ENCODE results near the gene ARHGEF1.
"Not testable (repeated sequence)": the region's sequence is repeated elsewhere in the genome, so short reads cannot be mapped to it uniquely, and the experiment has no call there.

The ARHGEF1 gene

DNA sequence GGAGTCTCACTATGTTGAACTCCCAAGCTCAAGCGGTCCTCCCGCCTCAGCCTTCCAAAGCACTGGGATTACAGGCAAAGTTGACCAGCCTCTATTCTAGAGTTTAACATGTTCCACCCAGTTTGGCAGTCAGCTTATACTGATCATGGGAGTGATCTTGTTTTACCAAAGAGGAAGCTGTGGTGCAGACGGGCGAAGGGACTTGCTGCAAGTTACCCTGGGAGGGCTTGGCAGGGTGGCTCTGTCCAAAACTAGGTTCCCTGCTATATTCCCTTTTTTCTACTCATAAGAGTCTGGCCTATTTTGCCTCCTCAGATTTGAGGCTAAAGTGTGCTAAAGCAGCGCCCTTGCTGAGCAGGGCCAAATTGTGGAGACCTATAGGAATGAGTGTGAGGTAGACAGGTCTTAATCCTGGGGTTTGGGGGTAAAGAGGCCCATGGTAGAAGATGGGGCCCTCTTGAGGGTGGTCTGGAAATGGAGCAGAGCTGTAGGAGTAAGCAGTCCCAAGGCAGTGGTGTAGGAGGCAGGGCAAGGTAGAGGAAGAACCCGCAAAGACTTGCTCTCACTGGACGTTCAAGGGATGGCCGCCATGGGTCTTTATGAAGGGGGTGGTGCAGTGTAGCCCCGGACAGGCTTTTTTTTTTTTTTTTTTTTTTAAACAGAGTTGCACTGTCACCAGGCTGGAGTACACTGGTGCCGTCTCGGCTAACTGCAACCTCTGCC lies 19.6 kb upstream of the ARHGEF1 start:
- DNase-seq, result no peak

DNA sequence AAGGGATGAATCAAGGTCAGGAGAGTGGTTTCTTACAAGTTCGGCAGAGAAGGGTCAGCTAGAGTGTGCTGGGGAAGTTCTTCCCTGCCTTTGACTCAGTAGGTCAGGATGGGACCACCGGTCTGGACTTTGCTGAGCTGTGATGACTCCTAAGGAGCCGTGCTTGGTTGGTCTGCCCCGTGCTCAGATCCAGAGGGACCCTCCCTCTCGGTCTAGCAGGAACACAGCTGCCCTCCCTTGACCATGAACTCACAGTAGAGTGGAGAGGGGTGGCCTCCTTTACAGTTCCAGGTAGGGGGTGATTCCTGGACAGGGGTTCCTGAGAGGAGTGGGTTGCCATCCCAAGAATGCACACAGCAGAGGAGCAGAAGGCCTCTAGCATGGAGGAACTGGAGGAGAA lies 18.6 kb upstream of the ARHGEF1 start:
- DNase-seq, result no peak

DNA sequence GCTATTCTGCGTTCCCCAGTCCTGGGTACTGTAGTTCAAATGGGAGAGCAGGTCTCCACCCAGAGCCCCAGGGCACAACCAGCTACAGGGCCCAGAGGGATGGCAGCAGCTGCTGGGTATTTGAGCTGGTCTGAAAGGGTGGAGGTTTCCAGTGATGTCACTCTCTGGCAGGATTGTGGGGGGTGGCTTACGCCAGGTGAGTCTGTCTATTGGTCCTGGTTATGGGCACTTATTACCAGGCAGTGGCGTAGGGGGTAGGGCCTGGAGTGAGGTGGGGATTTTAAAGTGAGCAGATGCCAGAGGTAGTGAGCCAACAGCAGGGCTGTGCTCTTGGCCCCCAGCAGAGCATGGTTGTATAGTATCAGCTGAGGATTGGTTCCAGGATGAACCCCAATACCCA lies 16.7 kb upstream of the ARHGEF1 start:
- DNase-seq, result no peak

DNA sequence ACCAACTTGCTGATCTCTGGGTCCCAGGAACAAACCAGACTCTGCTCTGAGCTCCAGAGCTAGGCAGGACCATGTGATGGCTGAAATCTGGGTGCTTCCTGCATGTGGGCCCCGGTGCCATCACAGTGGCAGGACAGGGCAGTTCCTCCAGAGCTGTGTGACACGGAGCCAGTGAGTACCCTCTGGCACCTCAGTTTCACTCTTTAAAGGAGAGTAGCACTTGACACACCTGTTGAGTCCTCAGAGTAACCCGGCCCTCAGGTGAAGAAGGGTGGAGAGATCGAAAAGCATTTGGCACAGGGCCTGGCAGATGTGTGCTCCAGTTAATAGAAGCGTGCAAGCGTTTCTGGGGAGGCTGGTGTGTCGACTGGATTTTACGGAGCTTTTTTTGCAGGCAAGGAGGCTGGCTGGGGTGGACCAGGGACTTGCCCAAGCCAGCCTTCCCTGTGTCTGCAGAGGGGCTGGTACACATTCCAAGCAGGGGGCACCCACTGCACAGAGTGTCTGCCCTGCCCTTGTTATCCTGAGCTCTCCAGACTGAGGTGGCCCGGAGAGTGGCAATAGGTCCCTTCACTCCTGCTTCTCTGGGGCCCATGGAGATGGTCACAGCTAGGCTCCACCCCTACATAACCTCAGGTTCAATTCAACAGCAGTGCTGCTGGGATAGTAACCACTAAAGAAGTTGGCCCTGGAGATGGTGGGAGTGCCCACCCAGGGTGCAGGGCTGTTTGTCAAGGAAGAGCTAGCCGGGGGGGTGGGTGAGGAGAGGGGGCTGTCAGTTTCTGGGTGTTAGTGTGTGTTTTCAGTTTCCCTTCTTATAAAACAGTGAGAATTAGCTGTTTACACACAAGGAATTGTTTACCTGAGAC lies 14.6 kb upstream of the ARHGEF1 start:
- no peak for DNase-seq

DNA sequence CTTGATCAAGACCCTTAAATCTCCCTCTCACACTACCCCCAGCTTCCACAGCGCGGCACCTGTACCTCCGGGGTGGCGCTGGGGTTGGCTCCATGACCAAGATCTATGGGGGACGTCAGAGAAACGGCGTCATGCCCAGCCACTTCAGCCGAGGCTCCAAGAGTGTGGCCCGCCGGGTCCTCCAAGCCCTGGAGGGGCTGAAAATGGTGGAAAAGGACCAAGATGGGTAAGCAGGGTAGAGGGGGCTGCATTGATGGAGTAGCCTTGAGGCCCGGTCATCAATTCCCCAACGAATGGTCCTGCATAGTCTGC lies 14.0 kb upstream of the ARHGEF1 start:
- DNase-seq, result no peak

DNA sequence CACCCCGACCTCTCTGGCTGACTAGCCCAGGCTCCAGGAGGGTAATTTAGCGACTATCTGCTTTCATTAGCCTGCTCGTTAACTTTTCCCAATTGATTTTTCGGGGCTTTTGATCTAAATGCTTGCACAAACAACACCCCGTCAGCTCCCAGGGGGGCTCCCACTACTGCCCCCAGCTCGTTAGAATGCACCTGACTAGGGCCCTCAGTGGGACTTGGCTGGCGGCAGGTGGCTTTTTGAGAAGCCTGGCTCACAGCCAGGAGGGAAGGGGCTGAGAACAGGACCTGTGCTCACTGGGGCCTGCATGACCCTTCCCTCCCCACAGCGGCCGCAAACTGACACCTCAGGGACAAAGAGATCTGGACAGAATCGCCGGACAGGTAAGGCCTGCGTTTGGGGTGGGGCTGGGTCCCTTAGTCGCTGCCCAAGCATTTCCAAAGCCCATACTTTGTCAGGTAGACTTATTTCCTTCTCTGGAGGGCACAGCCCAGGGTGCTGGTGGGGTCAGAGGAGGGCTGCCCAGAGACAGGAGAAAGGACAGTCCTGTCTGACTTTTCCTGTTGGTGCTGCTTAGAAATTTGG lies 13.5 kb upstream of the ARHGEF1 start:
- no peak for DNase-seq

DNA sequence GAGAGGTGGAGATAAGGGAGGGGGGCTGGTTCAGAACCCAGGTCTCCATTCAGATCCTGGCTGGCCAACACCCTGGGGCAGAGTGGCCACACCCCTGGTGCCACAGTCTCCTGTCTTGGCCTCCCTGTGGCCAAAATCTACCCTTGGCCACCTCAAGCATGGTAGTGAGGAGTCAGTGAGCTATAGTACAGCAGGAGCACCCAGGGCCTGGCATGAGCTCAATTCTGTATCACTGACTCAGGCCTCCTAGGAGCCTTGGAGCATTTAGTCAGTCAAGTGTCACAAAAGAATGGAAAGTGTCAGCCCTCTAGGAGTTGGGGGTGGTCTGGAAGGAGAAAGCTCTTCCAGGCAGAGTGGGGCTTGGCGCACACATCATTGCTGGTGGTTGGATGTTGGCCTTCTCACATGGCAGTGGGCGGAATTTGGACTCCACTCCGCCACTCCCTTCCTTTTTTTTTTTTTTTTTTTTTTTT lies 12.5 kb upstream of the ARHGEF1 start:
- DNase-seq, result peak; percentile 49

DNA sequence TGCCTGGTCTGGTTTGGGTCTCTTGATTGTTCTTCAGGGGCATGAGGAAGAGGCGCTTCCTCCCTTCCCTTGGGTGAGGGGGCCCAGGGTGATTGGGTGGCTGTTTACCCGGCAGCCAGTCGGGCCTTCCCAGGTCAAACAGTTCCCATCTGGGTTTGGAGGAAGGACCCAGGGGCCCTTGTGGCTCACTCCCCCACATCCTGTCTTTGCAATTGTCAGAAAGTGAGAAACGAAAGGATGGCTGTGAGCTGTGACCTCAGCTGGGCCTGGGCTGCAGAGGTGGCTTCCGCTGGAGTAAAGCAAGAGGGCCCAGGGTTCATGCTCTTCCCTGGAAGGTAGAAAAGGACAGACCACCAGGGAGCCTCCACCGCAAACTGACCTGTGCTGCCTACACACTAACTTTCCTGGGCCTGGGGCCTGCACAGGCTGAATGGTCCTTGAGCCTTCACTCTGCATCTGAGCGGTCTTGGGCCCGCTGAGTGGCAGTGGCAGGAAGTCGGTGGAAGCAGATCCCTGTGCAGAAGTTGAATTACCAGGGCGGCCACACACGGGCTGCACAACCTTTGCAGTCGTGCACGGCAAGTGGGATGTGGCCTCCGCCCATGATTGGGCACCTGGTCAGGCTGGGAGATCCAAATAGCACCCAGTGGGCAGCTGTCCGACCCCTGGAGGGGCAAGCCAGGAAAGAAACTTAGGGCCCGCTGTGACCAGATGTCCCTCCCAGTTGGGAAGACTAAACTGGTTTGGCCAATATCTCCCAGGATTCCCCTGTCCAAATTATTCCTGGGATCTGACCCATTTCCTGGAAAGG lies 11.2 kb upstream of the ARHGEF1 start:
- DNase-seq, result no peak

DNA sequence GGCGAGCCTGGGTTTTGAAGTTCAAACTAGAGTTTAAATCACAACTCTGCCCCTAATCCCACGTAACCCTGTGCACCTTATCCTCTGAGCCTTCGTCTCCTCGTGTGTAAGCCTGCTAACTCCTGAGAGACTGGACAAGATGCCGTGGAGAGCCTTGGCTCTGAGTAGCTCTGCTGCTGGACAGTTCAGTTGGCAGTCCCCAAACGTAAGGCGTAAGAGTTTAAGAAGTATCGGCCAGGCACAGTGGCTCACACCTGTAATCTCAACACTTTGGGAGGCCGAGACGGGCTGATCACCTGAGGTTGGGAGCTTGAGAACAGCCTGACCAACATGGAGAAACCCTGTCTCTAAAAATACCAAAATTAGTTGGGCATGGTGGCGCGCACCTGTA lies 10.6 kb upstream of the ARHGEF1 start:
- DNase-seq, result no peak

DNA sequence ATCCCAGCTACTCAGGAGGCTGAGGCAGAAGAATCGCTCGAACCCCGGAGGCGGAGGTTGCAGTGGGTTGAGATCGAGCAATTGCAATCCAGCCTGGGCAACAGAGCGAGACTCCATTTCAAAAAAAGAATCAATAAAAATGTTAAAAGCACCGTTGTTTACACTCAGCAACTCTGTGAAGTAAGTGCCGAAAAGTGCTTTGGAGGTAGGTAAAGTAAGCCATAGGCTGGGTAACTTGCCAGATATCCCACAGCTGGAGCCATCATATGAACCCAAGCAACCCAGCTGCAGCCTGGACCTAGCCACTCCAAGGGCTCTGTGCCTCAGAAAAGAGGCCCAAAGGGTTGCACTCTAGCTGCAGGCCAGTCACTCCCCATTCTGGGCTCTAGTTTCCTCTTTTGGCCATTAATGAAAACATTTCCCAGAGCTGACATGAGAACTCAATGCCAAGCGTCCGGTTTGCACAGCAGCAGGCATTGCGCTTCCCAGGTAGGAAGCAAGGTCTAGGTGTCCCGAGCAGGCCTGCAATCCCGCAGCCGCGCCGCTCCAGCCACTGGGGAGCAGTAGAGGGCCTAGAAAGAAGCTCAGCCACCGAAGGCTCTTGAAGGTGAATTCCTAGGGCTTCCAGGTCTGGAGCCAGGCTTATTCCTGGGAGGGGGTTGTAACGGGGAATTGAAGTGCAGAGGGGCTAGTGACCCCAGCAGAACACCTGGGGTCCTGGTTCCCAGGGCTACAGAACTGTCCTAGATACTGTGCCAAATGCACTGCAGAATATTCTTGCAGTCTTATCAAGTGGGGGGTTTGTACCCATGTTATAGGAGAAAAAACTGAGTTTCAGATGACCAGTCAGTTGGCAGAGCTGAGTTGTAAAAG lies 10.0 kb upstream of the ARHGEF1 start:
- DNase-seq, result peak; percentile 63

DNA sequence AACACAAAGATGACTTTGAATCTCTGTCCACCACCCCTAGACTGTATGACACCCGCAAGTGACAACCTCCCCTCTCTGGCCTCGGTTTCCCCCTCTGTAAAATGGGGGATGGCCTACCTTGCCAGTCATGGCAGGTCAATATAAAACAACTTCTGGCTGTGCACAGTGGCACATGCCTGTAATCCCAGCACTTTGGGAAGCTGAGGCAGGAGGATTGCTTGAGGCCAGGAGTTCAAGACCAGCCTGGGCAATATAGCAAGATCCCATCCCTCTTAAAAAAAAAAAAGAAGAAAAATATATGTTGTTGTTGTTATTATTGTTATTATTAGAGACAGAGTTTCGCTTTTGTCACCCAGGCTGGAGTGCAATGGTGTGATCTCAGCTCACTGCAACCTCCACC lies 7.0 kb upstream of the ARHGEF1 start:
- DNase-seq, result not testable (repeated sequence)

DNA sequence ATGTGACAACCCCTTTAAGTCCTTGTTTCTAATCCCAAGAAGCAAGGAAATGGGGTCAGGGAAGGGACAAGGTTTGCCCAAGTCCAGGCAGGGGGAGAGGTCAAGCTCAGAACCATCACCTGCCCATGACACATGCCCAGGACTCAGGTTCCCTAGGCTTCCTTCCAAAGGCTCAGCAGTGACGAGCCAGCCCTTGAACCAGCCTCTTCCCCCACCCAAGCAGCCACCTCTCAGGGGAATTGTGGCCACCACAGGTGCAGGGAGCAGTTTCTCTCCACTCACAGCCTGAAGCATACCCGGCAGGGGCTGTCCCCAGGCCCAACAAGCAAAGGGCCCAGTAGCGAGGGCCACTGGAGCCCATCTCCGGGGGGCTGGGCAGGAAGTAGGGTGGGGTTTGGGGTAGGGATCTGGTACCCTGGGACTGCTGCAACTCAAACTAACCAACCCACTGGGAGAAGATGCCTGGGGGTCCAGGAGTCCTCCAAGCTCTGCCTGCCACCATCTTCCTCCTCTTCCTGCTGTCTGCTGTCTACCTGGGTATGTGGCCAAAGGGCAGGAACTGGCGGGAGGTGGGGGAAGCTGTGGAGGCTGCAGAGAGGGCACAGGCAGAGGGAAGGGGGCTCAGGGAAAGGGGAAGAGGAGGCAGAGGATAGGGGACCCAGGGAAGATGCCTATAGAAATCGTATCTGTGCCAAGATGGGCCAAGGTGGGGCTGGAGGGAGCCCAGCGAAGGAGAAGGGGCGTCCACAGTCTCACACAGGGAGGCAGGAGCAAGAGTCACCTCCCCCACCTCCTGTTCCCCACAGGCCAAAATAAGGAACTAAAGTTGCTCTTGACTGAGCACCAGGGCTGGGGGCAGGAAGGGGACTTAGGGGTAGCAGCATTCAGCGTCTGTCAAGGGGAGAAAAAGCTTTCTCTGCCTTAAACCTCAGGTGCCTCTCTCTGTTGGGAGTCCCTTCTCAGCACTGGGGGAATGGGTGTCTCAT lies 5.8 kb upstream of the ARHGEF1 start, which contains the start of gene CD79A:
TSS of gene CD79A (plus strand) at position 433 of the 986 bp plus-strand sequence. CDS start at position 459, 26 bp downstream.
- DNase-seq, result no peak

DNA sequence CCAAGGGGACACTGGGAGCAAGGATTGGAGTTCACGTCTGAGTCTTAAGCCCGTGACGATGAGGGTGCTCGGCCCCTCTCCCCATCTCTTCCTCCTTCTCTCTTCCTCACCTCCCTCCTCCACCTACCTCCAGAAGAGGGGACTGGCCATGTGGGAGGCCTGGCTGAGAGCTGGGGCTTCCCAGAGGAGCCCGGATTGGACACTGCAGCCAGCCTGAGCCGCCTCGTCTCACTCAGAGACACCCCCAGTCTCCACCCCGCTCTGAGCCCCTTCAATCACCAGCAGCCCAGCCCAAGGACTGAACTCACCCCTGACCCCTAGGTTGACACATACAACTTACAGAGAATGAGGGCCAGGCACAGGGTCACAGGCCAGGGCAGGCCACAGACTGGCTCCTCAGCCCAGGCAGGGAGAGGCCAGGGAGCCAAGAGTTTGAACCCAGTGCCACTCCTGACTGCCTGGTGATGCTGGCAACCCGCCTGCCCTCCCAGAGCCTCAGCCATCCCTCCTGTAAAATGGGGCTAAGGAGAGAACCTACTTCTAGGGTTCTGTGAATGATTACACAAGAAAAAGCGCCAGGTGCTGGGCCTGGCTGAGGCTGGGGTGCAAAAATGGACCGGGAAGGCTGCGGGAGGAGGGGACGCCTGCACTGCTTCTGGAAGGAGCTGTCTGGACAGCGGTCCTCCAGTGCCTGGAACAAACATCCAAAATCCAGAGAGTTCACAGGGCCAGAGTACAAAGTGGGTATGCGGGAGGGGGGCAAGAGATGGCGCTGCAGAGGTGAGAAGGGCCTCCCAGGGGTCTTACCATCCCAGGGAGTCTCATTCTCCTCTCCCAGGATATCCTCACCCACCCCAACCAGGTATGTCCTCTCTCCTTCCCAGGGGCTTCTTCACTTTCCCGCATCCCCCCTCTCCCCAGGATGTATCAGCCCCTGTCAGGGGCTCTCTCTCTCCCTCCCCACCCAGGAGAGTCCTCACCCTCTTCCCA lies 4.8 kb upstream of the ARHGEF1 start:
- no peak for DNase-seq

DNA sequence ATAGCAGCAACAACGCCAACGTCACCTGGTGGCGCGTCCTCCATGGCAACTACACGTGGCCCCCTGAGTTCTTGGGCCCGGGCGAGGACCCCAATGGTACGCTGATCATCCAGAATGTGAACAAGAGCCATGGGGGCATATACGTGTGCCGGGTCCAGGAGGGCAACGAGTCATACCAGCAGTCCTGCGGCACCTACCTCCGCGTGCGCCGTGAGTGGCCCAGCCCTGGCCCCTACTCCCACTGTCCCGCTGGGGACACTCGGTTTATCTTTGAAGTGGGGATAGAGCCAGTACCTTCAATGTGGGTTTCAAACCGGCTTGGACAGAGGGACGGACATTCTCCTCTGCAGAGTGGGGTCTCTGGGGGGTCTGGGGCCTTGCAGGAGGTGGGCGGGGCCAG lies 3.9 kb upstream of the ARHGEF1 start:
- DNase-seq, result no peak

DNA sequence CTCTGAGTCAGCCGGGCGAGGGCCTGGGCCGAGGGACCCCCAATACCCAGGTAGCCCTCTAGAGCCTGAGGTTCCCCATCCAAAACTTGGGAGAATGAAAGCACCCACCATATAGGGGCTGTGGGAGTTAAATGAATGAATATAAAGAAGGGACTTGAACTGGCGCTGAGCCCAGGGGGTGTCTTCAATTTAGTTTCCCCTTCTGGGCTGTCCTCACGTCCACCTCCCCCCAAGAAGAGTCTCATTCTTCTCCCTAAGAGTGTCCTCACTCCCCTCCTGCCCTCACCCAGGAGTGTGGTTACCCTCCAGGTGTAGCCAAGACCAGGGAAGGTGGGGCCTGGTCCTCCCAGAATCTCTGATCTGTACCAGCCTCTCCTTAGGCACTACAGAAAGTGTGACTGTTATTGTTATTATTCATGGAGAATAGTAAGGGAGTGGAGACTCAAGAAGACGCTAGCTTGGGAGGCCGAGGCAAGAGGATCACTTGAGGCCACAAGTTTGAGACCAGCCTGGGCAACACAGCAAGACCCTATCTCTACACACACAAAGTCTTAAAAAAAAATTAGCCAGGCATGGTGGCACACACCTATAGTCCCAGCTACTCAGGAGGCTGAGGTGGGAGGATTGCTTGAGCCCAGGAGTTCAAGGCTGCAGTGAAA lies 3.2 kb upstream of the ARHGEF1 start:
- no peak for DNase-seq

DNA sequence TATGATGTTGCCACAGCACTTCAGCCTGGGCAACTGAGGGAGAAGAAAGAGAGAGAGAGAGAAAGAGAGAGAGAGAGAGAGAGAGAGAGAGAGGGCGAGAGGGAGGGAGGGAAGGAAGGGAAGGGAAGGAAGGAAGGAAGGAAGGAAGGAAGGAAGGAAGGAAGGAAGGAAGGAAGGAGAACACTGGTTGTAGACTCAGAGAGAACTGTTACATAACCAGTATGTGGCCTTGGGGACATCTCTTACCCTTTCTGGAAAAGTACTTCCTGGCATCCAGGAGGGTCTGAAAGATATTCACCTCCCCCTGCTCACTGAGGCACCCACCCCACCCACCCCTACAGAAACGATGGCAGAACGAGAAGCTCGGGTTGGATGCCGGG lies 2.7 kb upstream of the ARHGEF1 start:
- no peak for DNase-seq

DNA sequence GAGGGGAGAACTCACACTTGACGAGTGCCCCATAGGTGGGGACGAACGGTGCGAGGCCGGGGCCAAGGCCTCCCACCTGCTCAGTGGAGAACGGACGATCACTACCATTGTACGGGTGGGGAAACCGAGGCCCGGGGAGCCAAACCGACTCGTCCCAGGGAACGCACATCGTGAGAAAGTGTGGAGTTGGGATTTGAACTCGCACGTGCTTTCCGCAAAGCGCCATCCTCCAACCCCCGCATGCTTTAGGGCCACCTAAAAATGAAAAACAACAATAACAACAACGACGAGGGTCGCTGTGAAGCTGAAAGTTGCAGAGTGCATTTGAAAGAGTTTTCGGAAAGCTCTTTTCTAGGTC lies 458 bp downstream of the ARHGEF1 start:
- no peak for DNase-seq

DNA sequence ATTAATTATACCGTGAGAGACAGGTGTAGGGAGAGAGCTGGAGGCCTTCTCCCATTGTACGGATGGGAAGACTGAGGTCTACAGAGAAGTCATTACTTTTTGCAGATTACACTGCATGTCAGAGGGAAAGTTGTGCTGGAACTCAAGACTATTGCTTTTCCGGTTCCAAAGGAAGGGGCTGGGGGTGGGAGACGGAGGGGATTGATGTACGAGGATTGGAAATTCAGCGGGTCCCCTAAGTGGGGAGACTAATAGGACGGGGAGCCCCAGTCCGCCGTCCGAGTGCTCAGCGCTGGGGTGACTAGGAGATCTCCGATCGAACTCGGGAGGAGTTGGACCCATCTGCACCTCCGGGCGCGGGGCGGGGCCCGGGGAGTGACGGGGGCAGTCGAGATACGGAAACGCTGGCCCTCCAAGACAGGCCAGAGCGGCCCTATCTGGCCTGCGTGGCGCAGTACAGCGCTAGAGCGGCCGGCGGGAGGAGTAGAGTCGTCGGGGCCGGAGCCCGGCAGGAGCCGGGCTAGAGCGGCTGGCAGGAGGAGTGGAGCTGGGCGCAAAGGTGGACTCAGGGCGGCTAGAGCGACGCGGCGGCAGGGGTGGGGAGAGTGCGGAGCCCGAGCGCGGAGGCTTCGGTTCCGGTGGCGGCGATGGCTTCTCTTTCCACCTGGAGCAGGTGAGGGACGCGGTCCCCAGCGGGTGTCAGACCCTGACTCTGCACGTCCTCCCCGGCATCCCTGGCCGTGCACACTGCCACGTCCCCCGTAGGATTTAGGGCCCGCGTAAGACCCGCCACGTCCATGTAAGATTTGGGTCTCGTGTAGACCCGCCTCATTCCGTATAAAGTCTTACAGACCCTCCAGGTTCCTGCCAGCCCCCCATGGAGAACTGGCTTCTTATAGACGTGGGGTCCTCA lies 1.1 kb downstream of the ARHGEF1 start:
- DNase-seq, result peak; percentile 97
